Measurements from ENCODE around the gene TBC1D22A. TPM values are rescaled to one million over a fixed set of nuclear protein-coding genes. Genes with fewer than 3 reads are reported as not detected.

TBC1D22A gene
- total RNA-seq, 2 donors from 2014 or later, result 11.5 to 15.4 TPM

GRCh38 chr22:47197773-47198500, 435.5 kb downstream of the TBC1D22A start:
- Histone ChIP-seq H3K9me3 (no peaks in the 10 kb centered on the region), H3K27me3 (no peaks in the 10 kb centered on the region), H3K27ac (no peak overlapping the region), H3K4me1 (peaks cover 0 to 3% of the 10 kb centered on the region in 2 donors), H3K36me3 (no peaks in the 10 kb centered on the region), H3K4me3 (no peak overlapping the region)
- DNase-seq (ENCODE audit: low spot score), result peak; percentile 53
- no peak for TF ChIP-seq CTCF (IDR thresholded peaks at IDR 0.05)

- Histone ChIP-seq H3K4me3 (no peak overlapping the region), H3K9me3 (no peaks in the 10 kb centered on the region), H3K27me3 (no peaks in the 10 kb centered on the region), H3K27ac (no peak overlapping the region), H3K36me3 (no peaks in the 10 kb centered on the region), H3K4me1 (peaks cover 0 to 3% of the 10 kb centered on the region in 2 donors)
- no peak for TF ChIP-seq CTCF (IDR thresholded peaks at IDR 0.05)
- peak; percentile 34 for DNase-seq (ENCODE audit: low spot score)
Observed at GRCh38 chr22:47198801-47199251, 436.4 kb downstream of the TBC1D22A start.

GRCh38 chr22:47199261-47199978, 437.0 kb downstream of the TBC1D22A start:
- peak; percentile 38 for DNase-seq (ENCODE audit: low spot score)
- H3K4me1 ChIP-seq, result peaks cover 0 to 3% of the 10 kb centered on the region in 2 donors
- no peak overlapping the region for H3K4me3 ChIP-seq
- TF ChIP-seq CTCF (IDR thresholded peaks at IDR 0.05), result no peak
- H3K9me3 ChIP-seq, result no peaks in the 10 kb centered on the region
- no peaks in the 10 kb centered on the region for H3K27me3 ChIP-seq
- H3K27ac ChIP-seq, result no peak overlapping the region
- H3K36me3 ChIP-seq, result no peaks in the 10 kb centered on the region

GRCh38 chr22:47199979-47200272, 437.5 kb downstream of the TBC1D22A start:
- Histone ChIP-seq H3K4me1 (peaks cover 0 to 3% of the 10 kb centered on the region in 2 donors), H3K27ac (no peak overlapping the region), H3K9me3 (no peaks in the 10 kb centered on the region), H3K36me3 (no peaks in the 10 kb centered on the region), H3K27me3 (no peaks in the 10 kb centered on the region), H3K4me3 (no peak overlapping the region)
- peak; percentile 36 for DNase-seq (ENCODE audit: low spot score)
- TF ChIP-seq CTCF (IDR thresholded peaks at IDR 0.05), result no peak

GRCh38 chr22:47200273-47201051, 438.0 kb downstream of the TBC1D22A start:
- Histone ChIP-seq H3K36me3 (no peaks in the 10 kb centered on the region), H3K9me3 (no peaks in the 10 kb centered on the region), H3K27me3 (no peaks in the 10 kb centered on the region), H3K27ac (no peak overlapping the region), H3K4me1 (peaks cover 0 to 3% of the 10 kb centered on the region in 2 donors), H3K4me3 (no peak overlapping the region)
- no peak for TF ChIP-seq CTCF (IDR thresholded peaks at IDR 0.05)
- peak; percentile 55 for DNase-seq (ENCODE audit: low spot score)

All from right atrium auricular region (tissue), 2 donors.